CD14-positive monocyte (primary cell): ENCODE data around the gene TBC1D5. TPM values are rescaled to one million over a fixed set of nuclear protein-coding genes. Genes with fewer than 3 reads are reported as not detected.
A peak's percentile ranks its signal among the peaks of the same experiment; 100 is the strongest.

ENCODE experiments used
- DNase-seq, 3 donors: peaks; one replicate each; pipeline ENCODE4 v3.0.0-alpha.2; 2011 to 2022
- H2AFZ ChIP-seq: 2 replicates; pipeline ENCODE4 v1.6.0; 2012; ENCODE audit warnings: mild to moderate bottlenecking, low read depth, low read length, inconsistent platforms; ENCODE audit not compliant: insufficient read depth, poor library complexity, severe bottlenecking
- H3K27ac ChIP-seq, 2 donors: 1 replicate in 1 of 2; 2 replicates in 1 of 2; pipeline ENCODE4 v1.5.1; 2012 to 2013; ENCODE audit warnings: low read length in 2 of 2, control low read depth in 1 of 2, inconsistent platforms in 1 of 2, low read depth in 1 of 2, mild to moderate bottlenecking in 1 of 2
- H3K27me3 ChIP-seq, 2 donors: one replicate each; pipeline versions ENCODE4 v1.6.0 to v1.6.1; 2011 to 2013; ENCODE audit warnings: low read length in 2 of 2; ENCODE audit not compliant: control insufficient read depth in 2 of 2, insufficient read depth in 2 of 2
- H3K36me3 ChIP-seq, 2 donors: replicated peaks in 1 of 2; 1 replicate in 1 of 2; 2 replicates in 1 of 2; pipeline versions ENCODE4 v1.5.1 to v1.6.1; 2012 to 2013; ENCODE audit warnings: low read length in 2 of 2, control low read depth in 1 of 2, inconsistent platforms in 1 of 2, mild to moderate bottlenecking in 1 of 2; ENCODE audit not compliant: insufficient read depth in 2 of 2, control insufficient read depth in 1 of 2
- H3K4me1 ChIP-seq, 2 donors: 1 replicate in 1 of 2; 2 replicates in 1 of 2; pipeline versions ENCODE4 v1.5.1 to v1.6.1; 2012 to 2013; ENCODE audit warnings: low read length in 2 of 2, control low read depth in 1 of 2, inconsistent platforms in 1 of 2, mild to moderate bottlenecking in 1 of 2, moderate library complexity in 1 of 2; ENCODE audit not compliant: insufficient read depth in 2 of 2, control insufficient read depth in 1 of 2
- H3K4me2 ChIP-seq: replicated peaks from 2 replicates; pipeline ENCODE3; 2012; ENCODE audit warnings: low read length, moderate library complexity, mild to moderate bottlenecking; ENCODE audit not compliant: poor library complexity, severe bottlenecking; ENCODE audit errors: extremely low read depth
- H3K4me3 ChIP-seq, 3 experiments: fragments of 200-600 bp in 1 of 3; sonication (generic) in 1 of 3; replicated peaks in 1 of 3; 1 replicate in 2 of 3; 2 replicates in 1 of 3; pipeline ENCODE4 v1.5.1; 2011 to 2013; ENCODE audit warnings: low read length in 3 of 3, mild to moderate bottlenecking in 3 of 3, control low read depth in 2 of 3, low read depth in 2 of 3, inconsistent platforms in 1 of 3, moderate library complexity in 1 of 3
- H3K79me2 ChIP-seq: 2 replicates; pipeline ENCODE4 v1.6.0; 2012; ENCODE audit warnings: mild to moderate bottlenecking, control low read depth, inconsistent platforms, low read length, moderate library complexity; ENCODE audit not compliant: insufficient read depth
- H3K9ac ChIP-seq: 2 replicates; pipeline ENCODE4 v1.6.0; 2017; ENCODE audit warnings: low read length, mild to moderate bottlenecking; ENCODE audit not compliant: insufficient read depth, poor library complexity, severe bottlenecking
- H3K9me3 ChIP-seq, 2 donors: replicated peaks in 1 of 2; 1 replicate in 1 of 2; 2 replicates in 1 of 2; pipeline versions ENCODE4 v1.5.1 to v1.6.1; 2012 to 2013; ENCODE audit warnings: low read length in 2 of 2, control low read depth in 1 of 2; ENCODE audit not compliant: control insufficient read depth in 1 of 2, insufficient read depth in 1 of 2
- H4K20me1 ChIP-seq: 2 replicates; pipeline ENCODE4 v1.6.0; 2012; ENCODE audit warnings: mild to moderate bottlenecking, low read length, control low read depth, moderate library complexity; ENCODE audit not compliant: insufficient read depth
- H3K27ac Mint-ChIP-seq, 7 donors: one replicate each; pipeline ENCODE4 v1.8.0; 2020; ENCODE audit warnings: mild to moderate bottlenecking in 7 of 7, mixed read lengths in 7 of 7, moderate library complexity in 6 of 7, inconsistent platforms in 2 of 7
- H3K27me3 Mint-ChIP-seq, 3 donors: one replicate each; pipeline ENCODE4 v1.8.0; 2021 to 2022; ENCODE audit warnings: low read depth in 3 of 3, mild to moderate bottlenecking in 3 of 3, mixed read lengths in 3 of 3, moderate library complexity in 3 of 3, inconsistent platforms in 1 of 3
- H3K36me3 Mint-ChIP-seq, 2 donors: one replicate each; pipeline ENCODE4 v1.8.0; 2020; ENCODE audit warnings: mixed read lengths in 2 of 2, inconsistent platforms in 1 of 2, mild to moderate bottlenecking in 1 of 2
- H3K4me1 Mint-ChIP-seq: one replicate; pipeline ENCODE4 v1.8.0; 2020; ENCODE audit warnings: mild to moderate bottlenecking, mixed read lengths
- H3K4me3 Mint-ChIP-seq, 2 donors: one replicate each; pipeline ENCODE4 v1.8.0; 2020; ENCODE audit warnings: mild to moderate bottlenecking in 2 of 2, mixed read lengths in 2 of 2, moderate library complexity in 1 of 2
- H3K9me3 Mint-ChIP-seq, 7 donors: one replicate each; pipeline ENCODE4 v1.8.0; 2020 to 2022; ENCODE audit warnings: mixed read lengths in 7 of 7, mild to moderate bottlenecking in 6 of 7, moderate library complexity in 6 of 7, inconsistent platforms in 2 of 7
- CTCF ChIP-seq: fragments of 200-600 bp; IDR thresholded peaks from one replicate; pipeline ENCODE4 v1.8.0; 2022; ENCODE audit warnings: antibody characterized with exemption, mild to moderate bottlenecking
- WGBS: methylation state at CpG from one replicate; pipeline ENCODE4 v1.1.5; 2013; ENCODE audit warnings: missing lambda C conversion rate; ENCODE audit not compliant: insufficient coverage; 5-methylcytosine and 5-hydroxymethylcytosine counted together
- intact Hi-C, 2 donors: fragments of 100-400 bp; cut with micrococcal nuclease; formaldehyde crosslinking; loops; one replicate each; pipeline versions ENCODE4 v1.15.0 to v1.15.1; 2023
- polyA plus RNA-seq, 3 donors: library from polyadenylated mRNA; depleted of rRNA in 1 of 3; unstranded in 2 of 3; stranded (reverse) in 1 of 3; fragments of 300-500 nt in 2 of 3; fragments of >200 nt in 1 of 3; fragmentation: Illumina TruSeq in 2 of 3; gene quantifications; 1 replicate in 2 of 3; 2 replicates in 1 of 3; pipeline ENCODE4 v1.2.3, GENCODE V29; 2012 to 2021

TBC1D5 gene
- polyA plus RNA-seq, 3 donors = 17.6 to 35.3 (median 21.0) TPM

DNA sequence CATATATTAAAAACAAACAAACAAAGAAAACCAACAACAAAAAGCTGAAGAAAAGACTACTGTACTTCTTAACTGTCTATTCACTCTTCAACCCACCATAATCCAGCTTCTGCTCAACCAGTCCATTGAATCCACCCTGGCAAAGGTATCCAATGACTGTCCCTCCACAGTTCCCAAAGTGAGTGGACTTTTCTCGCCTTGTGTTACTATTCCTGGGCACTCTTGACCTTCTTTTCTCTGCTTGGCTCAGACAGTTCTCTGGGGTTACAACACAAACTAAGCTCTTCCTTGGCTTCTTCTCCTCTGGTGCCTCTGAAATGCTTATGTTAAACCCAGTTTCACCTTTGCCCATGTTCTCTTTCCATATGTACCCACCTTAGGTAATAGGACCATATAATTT lies 437.5 kb downstream of the TBC1D5 start:
- Histone ChIP-seq H3K9ac (no peak overlapping the region), H3K36me3 (peaks cover 10 to 22% of the 10 kb centered on the region in 2 donors), H3K4me2 (no peak overlapping the region), H3K4me3 (no peak overlapping the region), H2AFZ (no peak overlapping the region), H3K27me3 (no peaks in the 10 kb centered on the region), H3K4me1 (no peaks in the 10 kb centered on the region), H4K20me1 (no peaks in the 10 kb centered on the region), H3K9me3 (no peaks in the 10 kb centered on the region), H3K79me2 (no peaks in the 10 kb centered on the region), H3K27ac (no peak overlapping the region)
- Mint-ChIP-seq H3K4me1 (no peaks in the 10 kb centered on the region), H3K27me3 (no peaks in the 10 kb centered on the region), H3K27ac (peak overlapping the region in 1 of 7 donors; percentile 2), H3K4me3 (no peak overlapping the region), H3K36me3 (peaks cover 17 to 25% of the 10 kb centered on the region in 2 donors), H3K9me3 (no peaks in the 10 kb centered on the region)
- TF ChIP-seq CTCF = no peak
- 100% methylated on average over 1 of the region's 1 CpG for WGBS
- intact Hi-C loops = no loop called here
- no peak for DNase-seq

- Mint-ChIP-seq H3K36me3 (peaks cover 25 to 36% of the 10 kb centered on the region in 2 donors), H3K9me3 (no peaks in the 10 kb centered on the region), H3K4me1 (no peaks in the 10 kb centered on the region), H3K4me3 (no peak overlapping the region), H3K27ac (no peak overlapping the region), H3K27me3 (no peaks in the 10 kb centered on the region)
- Histone ChIP-seq H4K20me1 (no peaks in the 10 kb centered on the region), H3K4me2 (no peak overlapping the region), H3K79me2 (no peaks in the 10 kb centered on the region), H3K27me3 (no peaks in the 10 kb centered on the region), H2AFZ (no peak overlapping the region), H3K9me3 (no peaks in the 10 kb centered on the region), H3K36me3 (peaks cover 10 to 28% of the 10 kb centered on the region in 2 donors), H3K27ac (no peak overlapping the region), H3K4me1 (no peaks in the 10 kb centered on the region), H3K4me3 (no peak overlapping the region), H3K9ac (no peak overlapping the region)
- TF ChIP-seq CTCF = no peak
- DNase-seq = no peak
- intact Hi-C loops = no loop called here
These were observed 439.7 kb downstream of the TBC1D5 start for GRCh38 chr3:17302774-17303173.
